Kidney (tissue), 14 donors: ENCODE data around the gene FBXO41. TPM values are rescaled to one million over a fixed set of nuclear protein-coding genes. Genes with fewer than 3 reads are reported as not detected.

Source experiments
- DNase-seq, 5 donors: peaks; one replicate each; pipeline ENCODE4 v3.0.0-alpha.2; 2013 to 2020
- FAIRE-seq: peaks from 2 replicates; lab custom pipeline; 2012; peaks lifted over from hg19 to GRCh38; lab: Jason Lieb, UNC
- H3K27ac ChIP-seq, 2 donors: one replicate each; pipeline ENCODE4 v1.7.0; 2013; ENCODE audit warnings: low read depth in 2 of 2, low read length in 2 of 2, inconsistent platforms in 1 of 2
- H3K27me3 ChIP-seq: one replicate; pipeline ENCODE4 v1.7.1; 2013; ENCODE audit warnings: low read length, inconsistent platforms; ENCODE audit not compliant: control insufficient read depth, insufficient read depth
- H3K36me3 ChIP-seq, 3 donors: one replicate each; pipeline versions ENCODE4 v1.7.0 to v1.7.1; 2013; ENCODE audit warnings: low read length in 3 of 3, control low read depth in 1 of 3, inconsistent platforms in 1 of 3; ENCODE audit not compliant: insufficient read depth in 3 of 3, control insufficient read depth in 2 of 3
- H3K4me1 ChIP-seq, 3 donors: one replicate each; pipeline versions ENCODE4 v1.7.0 to v1.7.1; 2013; ENCODE audit warnings: low read length in 3 of 3, inconsistent platforms in 1 of 3, low read depth in 1 of 3; ENCODE audit not compliant: control insufficient read depth in 2 of 3, insufficient read depth in 2 of 3
- H3K4me3 ChIP-seq, 3 donors: one replicate each; pipeline versions ENCODE4 v1.7.0 to v1.8.1; 2013; ENCODE audit warnings: low read length in 3 of 3, control low read depth in 1 of 3, inconsistent platforms in 1 of 3
- H3K9ac ChIP-seq, 3 donors: one replicate each; pipeline versions ENCODE4 v1.7.0 to v1.7.1; 2013; ENCODE audit warnings: low read length in 3 of 3, control low read depth in 1 of 3, inconsistent platforms in 1 of 3
- H3K9me3 ChIP-seq, 3 donors: one replicate each; pipeline versions ENCODE4 v1.7.0 to v1.7.1; 2013; ENCODE audit warnings: low read length in 3 of 3, control low read depth in 1 of 3, inconsistent platforms in 1 of 3; ENCODE audit not compliant: control insufficient read depth in 2 of 3, insufficient read depth in 1 of 3
- intact Hi-C: fragments of 100-400 bp; cut with DNase I; formaldehyde crosslinking; loops from one replicate; pipeline ENCODE4 v1.11.1; 2022
- polyA plus RNA-seq: library from polyadenylated mRNA; stranded (reverse); fragments of 350-450 nt; fragmentation: Illumina TruSeq; extraction: RNeasy Lipid Tissue Mini Kit (QIAGEN cat#74804); gene quantifications from one replicate; pipeline ENCODE4 v1.2.3, GENCODE V29; 2014; ENCODE audit warnings: low read depth, low replicate concordance; ENCODE audit not compliant: insufficient read depth
- total RNA-seq: library from RNA; stranded (reverse); fragmentation: NEBNext Ultra II Directional; extraction: Animal tissue kit (Norgen Biotek cat#: 25700); gene quantifications from one replicate; pipeline ENCODE4 v1.2.1, GENCODE V29; 2021
- TF ChIP-seq, protein P1 (sequence below): IDR thresholded peaks from 3 replicates; pipeline ENCODE4 v1.5.1; 2012; ENCODE audit warnings: mild to moderate bottlenecking, moderate library complexity, borderline replicate concordance; ENCODE audit not compliant: insufficient read depth; ENCODE audit errors: extremely low read depth
- donor health status: control.
- donor health status: control.
- donor health status: control.
- donor health status: control.
- donor health status: control.
- donor health status: DM: yes; HTN: yes; CAD: no.
- donor health status: Normal renal cell carcinoma (clear cell type).

The FBXO41 gene
- total and polyA plus RNA-seq, 2 donors from 2014 or later: 0.49 to 5.2 TPM

- Histone ChIP-seq H3K9me3 (no peaks in the 10 kb centered on the region), H3K27ac (no peak overlapping the region), H3K27me3 (peaks cover 20% of the 10 kb centered on the region), H3K36me3 (no peaks in the 10 kb centered on the region), H3K4me1 (peaks cover 0 to 6% (median 0%) of the 10 kb centered on the region in 3 donors), H3K9ac (no peak overlapping the region), H3K4me3 (no peak overlapping the region)
- FAIRE-seq (no peak), DNase-seq (peak in 1 of 5 donors; percentile 63)
- intact Hi-C loops: no loop called here
- TF ChIP-seq, protein P1, sequence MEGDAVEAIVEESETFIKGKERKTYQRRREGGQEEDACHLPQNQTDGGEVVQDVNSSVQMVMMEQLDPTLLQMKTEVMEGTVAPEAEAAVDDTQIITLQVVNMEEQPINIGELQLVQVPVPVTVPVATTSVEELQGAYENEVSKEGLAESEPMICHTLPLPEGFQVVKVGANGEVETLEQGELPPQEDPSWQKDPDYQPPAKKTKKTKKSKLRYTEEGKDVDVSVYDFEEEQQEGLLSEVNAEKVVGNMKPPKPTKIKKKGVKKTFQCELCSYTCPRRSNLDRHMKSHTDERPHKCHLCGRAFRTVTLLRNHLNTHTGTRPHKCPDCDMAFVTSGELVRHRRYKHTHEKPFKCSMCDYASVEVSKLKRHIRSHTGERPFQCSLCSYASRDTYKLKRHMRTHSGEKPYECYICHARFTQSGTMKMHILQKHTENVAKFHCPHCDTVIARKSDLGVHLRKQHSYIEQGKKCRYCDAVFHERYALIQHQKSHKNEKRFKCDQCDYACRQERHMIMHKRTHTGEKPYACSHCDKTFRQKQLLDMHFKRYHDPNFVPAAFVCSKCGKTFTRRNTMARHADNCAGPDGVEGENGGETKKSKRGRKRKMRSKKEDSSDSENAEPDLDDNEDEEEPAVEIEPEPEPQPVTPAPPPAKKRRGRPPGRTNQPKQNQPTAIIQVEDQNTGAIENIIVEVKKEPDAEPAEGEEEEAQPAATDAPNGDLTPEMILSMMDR: no peak
These were observed 15.9 kb downstream of the FBXO41 start for GRCh38 chr2:73268366-73268829.

DNA sequence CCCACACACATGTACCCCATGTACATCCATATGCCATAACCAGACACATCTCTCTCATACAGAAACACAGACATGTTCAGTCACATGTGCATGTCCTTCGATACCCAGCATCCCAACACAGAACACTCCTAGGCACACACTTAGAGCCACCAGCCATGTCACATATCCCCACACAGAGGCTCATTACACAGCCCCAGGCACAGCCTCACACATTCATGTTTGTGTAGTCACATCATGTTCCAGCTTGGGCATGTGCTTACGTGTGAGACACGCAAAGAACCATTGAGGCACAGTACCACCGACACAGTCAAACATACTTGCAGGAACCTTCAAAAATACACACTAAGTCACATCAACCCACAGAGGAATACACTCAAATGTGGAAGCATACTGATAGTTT is 17.3 kb downstream of the FBXO41 start:
- DNase-seq (no peak), FAIRE-seq (no peak)
- Histone ChIP-seq H3K4me3 (no peak overlapping the region), H3K36me3 (no peaks in the 10 kb centered on the region), H3K9ac (no peak overlapping the region), H3K27me3 (peaks cover 20% of the 10 kb centered on the region), H3K9me3 (no peaks in the 10 kb centered on the region), H3K27ac (no peak overlapping the region), H3K4me1 (peaks cover 0 to 6% (median 0%) of the 10 kb centered on the region in 3 donors)
- TF ChIP-seq, protein P1: no peak
- intact Hi-C loops: no loop called here

DNA sequence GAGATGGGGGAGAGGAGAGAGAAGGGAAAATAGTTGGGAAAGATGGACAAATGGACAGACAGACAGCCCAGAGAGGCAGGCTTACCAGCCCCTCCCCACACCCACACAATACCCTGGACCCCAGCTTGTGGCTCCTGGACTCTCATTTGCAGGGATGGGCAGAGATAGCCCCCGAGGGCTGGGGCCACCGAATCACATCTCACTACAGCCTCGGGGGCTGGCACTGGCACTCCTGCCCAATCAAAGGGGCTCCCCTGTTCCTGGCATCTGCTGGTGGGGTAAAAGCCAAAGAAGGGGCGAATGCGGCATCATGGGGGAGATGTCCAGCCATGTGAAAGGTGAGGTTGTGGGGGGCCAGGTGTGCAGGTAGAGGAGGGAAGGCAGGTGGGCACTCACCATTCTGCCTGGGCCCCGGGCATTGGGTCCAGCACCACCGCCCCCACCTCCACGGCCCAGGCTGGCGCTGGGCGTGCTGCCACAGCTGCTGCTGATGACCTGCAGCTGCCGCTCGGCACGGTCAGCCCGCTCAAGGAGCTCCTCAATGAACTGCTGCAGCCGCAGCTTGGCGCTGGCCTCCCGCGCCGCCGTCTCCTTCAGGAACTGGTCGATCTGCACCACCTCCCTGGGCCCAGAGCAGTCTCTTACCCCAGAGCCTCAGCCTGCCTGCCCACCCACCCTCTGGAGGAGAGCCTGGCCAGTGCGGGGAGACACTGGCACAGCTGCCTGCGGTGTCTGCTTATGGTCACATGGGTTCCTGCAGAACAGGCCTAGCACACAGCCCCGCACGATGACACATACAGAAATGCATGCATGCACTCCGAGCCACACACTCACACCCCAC is 18.0 kb downstream of the FBXO41 start:
- Histone ChIP-seq H3K27me3 (peaks cover 20% of the 10 kb centered on the region), H3K4me3 (no peak overlapping the region), H3K36me3 (no peaks in the 10 kb centered on the region), H3K27ac (no peak overlapping the region), H3K9ac (no peak overlapping the region), H3K4me1 (peaks cover 0 to 6% (median 0%) of the 10 kb centered on the region in 3 donors), H3K9me3 (no peaks in the 10 kb centered on the region)
- FAIRE-seq (no peak), DNase-seq (no peak)
- TF ChIP-seq, protein P1: no peak
- intact Hi-C loops: no loop called here
